HepG2 (cell line): ENCODE results near the gene TEX261.

Experiments used
- FOXA1 ChIP-seq, 2 experiments: fragments of 450-650 bp in 1 of 2; sonication (generic) in 1 of 2; formaldehyde crosslinking in 1 of 2; IDR thresholded peaks; 2 replicates each; pipeline versions ENCODE4 v1.4.0 to v1.6.1; 2016 to 2020; ENCODE audit warnings: missing genetic modification reagents in 1 of 2
- SUZ12 ChIP-seq: fragments of 150-350 bp; IDR thresholded peaks from 2 replicates; pipeline ENCODE4 v1.6.1; 2014; ENCODE audit warnings: low read depth, low read length
- ZNF557 ChIP-seq: sonication (generic); formaldehyde crosslinking; IDR thresholded peaks from 2 replicates; pipeline ENCODE4 v1.4.0; 2020; ENCODE audit warnings: missing genetic modification reagents

DNA sequence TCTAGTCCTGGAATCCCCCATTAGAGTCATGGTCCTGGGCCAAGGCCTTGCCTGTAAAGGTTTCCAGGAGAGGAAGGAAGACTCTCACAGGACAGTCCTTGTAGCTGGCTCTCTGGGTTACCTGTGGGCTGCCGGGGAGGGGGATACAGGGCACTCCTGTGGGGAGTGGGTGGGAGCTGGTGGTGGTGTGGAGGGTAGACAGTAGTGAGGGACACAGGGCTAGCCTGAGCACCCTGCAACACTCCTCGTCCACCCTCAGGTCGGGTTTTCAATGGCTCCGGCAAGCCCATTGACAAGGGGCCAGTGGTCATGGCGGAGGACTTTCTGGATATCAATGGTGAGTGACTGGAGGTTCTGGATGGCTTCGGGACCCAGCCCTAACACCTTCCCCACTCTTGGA, 35.9 kb downstream of the TEX261 start:
- TF ChIP-seq ZNF557 (CRISPR knock-in tag): no peak
- TF ChIP-seq SUZ12: no peak
- no peak for TF ChIP-seq FOXA1 (IDR thresholded peaks at IDR 0.05)
- no peak for TF ChIP-seq FOXA1 (CRISPR knock-in tag; IDR thresholded peaks at IDR 0.05)
